ENCODE measurements around the gene LRRC37B.
A peak's percentile ranks its signal among the peaks of the same experiment; 100 is the strongest.
"Not testable (repeated sequence)": the region's sequence is repeated elsewhere in the genome, so short reads cannot be mapped to it uniquely, and the experiment has no call there.

Gene LRRC37B

DNA sequence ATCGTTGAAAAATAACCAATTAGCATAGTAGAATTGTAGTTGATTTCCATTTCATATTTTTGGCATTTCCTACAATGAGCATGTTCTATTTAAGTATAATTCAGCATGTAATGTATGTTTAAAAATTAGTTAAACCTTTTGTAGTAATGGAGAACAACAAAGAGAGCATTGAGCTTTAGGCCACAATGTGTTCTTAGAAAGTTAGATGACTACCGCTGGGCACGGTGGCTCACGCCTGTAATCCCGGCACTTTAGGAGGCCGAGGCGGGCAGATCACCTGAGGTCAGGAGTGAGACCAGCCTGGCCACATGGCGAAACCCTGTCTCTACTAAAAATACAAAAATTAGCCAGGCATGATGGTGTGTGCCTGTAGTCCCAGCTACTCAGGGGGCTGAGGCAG, 93.1 kb downstream of the LRRC37B start:
- H3K36me3 Mint-ChIP-seq (ENCODE audit: low read depth); H3K9me3 Mint-ChIP-seq; H3K27ac Mint-ChIP-seq; H3K4me3 Mint-ChIP-seq: not testable (repeated sequence)
- H3K27me3 Mint-ChIP-seq (ENCODE audit: low read depth) = peaks cover 16% of the 10 kb centered on the region
- peaks cover 19% of the 10 kb centered on the region for H3K4me1 Mint-ChIP-seq (ENCODE audit: low read depth)

DNA sequence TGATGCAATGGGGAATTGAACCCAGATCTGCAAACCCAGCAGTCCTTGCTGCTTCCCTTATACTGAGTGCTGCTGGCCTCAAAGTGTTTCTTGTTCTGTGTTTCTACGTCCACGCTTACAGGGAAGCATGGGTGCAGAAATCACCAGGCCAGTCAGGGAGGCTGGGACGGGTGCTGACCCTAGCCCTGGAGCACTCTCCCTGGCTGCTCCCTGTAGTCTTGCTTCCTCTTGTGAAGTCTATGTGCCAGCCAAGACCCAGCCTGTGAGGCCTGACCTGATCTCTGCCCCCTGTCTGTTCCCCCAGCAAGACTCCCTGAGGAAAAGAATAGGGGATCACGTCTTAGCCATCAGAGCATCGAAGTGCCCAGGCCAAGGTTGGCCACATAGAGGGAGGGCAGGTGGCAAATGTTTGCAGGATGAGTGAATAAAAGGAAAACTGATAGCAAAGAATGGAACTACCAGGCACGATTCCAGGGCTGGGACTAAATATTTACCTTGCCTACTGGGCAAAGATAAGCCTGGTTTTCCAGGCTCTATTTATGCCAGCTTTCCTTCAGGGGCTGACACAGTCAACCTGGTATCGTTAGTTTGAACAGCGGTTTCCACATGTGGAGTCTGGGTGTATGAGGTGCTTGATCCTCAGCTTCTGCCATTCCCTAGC, 93.9 kb downstream of the LRRC37B start:
- Mint-ChIP-seq H3K4me1 (ENCODE audit: low read depth) (peaks cover 22% of the 10 kb centered on the region), H3K27me3 (ENCODE audit: low read depth) (peaks cover 16% of the 10 kb centered on the region), H3K27ac (peak overlapping the region; percentile 1), H3K36me3 (ENCODE audit: low read depth) (peaks cover 5% of the 10 kb centered on the region), H3K4me3 (no peak overlapping the region), H3K9me3 (no peaks in the 10 kb centered on the region)

DNA sequence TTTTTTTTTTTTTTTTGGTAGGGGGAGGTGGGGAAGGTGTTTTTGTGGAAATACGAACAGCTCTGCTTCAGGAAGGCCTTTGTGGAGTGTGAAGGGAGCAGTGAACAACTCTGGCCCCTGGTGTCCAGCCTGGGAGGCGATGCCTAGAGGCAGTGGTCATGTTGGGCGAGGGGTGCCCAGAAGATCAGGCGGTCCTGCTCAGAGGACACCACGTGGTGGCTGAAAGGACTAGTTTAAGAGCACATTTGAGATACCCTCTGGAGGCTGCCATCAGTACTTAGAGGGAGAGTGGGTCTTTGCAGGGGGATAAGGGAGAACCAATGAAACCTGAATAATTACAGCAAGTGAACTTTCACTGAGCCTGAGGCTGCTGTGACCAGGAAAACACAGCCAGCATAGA, 95.0 kb downstream of the LRRC37B start:
- Mint-ChIP-seq H3K4me1 (ENCODE audit: low read depth) (peaks cover 27% of the 10 kb centered on the region), H3K9me3 (no peaks in the 10 kb centered on the region), H3K27ac (no peak overlapping the region), H3K4me3 (no peak overlapping the region), H3K36me3 (ENCODE audit: low read depth) (peaks cover 5% of the 10 kb centered on the region), H3K27me3 (ENCODE audit: low read depth) (peaks cover 16% of the 10 kb centered on the region)

DNA sequence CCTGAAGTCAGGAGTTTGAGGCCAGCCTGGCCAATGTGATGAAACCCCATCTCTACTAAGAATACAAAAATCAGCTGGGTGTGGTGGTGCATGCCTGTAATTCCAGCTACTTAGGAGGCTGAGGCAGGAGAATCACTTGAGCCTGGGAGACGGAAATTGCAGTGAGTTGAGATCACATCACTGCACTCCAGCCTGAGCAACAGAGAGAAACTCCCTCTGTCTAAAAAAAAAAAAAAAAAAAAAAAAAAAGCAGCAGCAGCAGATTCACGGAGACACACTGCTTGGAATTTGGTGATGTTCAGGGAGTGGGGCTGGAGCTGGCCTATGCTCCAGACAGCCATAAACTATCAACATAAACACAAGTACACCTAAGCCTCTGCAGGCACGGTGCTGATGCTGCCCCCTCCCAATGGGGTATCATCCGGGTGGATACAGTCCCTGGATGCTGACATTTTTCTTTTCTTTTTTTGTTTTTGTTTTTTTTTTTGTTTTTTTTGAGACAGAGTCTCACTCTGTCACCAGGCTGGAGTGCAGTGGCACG, 95.5 kb downstream of the LRRC37B start:
- Mint-ChIP-seq H3K27ac (no peak overlapping the region), H3K27me3 (ENCODE audit: low read depth) (peaks cover 16% of the 10 kb centered on the region), H3K9me3 (no peaks in the 10 kb centered on the region), H3K36me3 (ENCODE audit: low read depth) (peaks cover 5% of the 10 kb centered on the region), H3K4me1 (ENCODE audit: low read depth) (peaks cover 32% of the 10 kb centered on the region), H3K4me3 (no peak overlapping the region)
